Upper lobe of left lung (tissue), 6 donors: ENCODE results near the gene MAPK12. TPM values are rescaled to one million over a fixed set of nuclear protein-coding genes. Genes with fewer than 3 reads are reported as not detected.

Experiments
- ATAC-seq, 2 donors: fragments of 200-7000 bp; cut with Tn5 transposase; one replicate each; pipeline ENCODE4 v1.9.1; 2022; ENCODE audit warnings: mild to moderate bottlenecking in 2 of 2, moderate library complexity in 2 of 2; ENCODE audit not compliant: low FRiP score in 2 of 2
- DNase-seq, 2 donors: peaks; one replicate each; pipeline ENCODE4 v3.0.0-alpha.2; 2019 to 2020
- H3K27ac ChIP-seq, 4 donors: fragments of 200-600 bp; sonication (generic); one replicate each; pipeline ENCODE4 v1.5.1; 2016 to 2019
- H3K27me3 ChIP-seq, 4 donors: fragments of 200-600 bp; sonication (generic); one replicate each; pipeline ENCODE4 v1.5.1; 2017 to 2019
- H3K36me3 ChIP-seq, 4 donors: fragments of 200-600 bp; sonication (generic); one replicate each; pipeline ENCODE4 v1.5.1; 2016 to 2019
- H3K4me1 ChIP-seq, 4 donors: fragments of 200-600 bp; sonication (generic); one replicate each; pipeline ENCODE4 v1.5.1; 2018 to 2019
- H3K4me3 ChIP-seq, 4 donors: fragments of 200-600 bp; sonication (generic); one replicate each; pipeline ENCODE4 v1.5.1; 2017 to 2019; ENCODE audit warnings: mild to moderate bottlenecking in 2 of 4, moderate library complexity in 1 of 4
- H3K9me3 ChIP-seq, 4 donors: fragments of 200-600 bp; sonication (generic); one replicate each; pipeline ENCODE4 v1.5.1; 2018 to 2019
- CTCF ChIP-seq, 6 experiments: fragments of 450-650 bp in 4 of 6; fragments of 200-600 bp in 2 of 6; sonication (generic) in 2 of 6; IDR thresholded peaks; one replicate each; pipeline ENCODE4 v1.5.1; 2016 to 2019; ENCODE audit warnings: antibody characterized with exemption in 6 of 6
- EP300 ChIP-seq, 4 donors: sonication (generic); formaldehyde crosslinking; IDR thresholded peaks; one replicate each; pipeline ENCODE4 v1.5.1; 2017; ENCODE audit warnings: antibody characterized with exemption in 4 of 4, control low read depth in 2 of 4
- POLR2A ChIP-seq, 4 donors: fragments of 450-650 bp; IDR thresholded peaks; one replicate each; pipeline ENCODE4 v1.5.1; 2016 to 2017; ENCODE audit warnings: antibody characterized with exemption in 4 of 4, mild to moderate bottlenecking in 2 of 4
- POLR2AphosphoS5 ChIP-seq, 2 donors: sonication (generic); formaldehyde crosslinking; IDR thresholded peaks; one replicate each; pipeline ENCODE4 v1.5.1; 2017; ENCODE audit warnings: antibody characterized with exemption in 2 of 2
- WGBS, 2 donors: methylation state at CpG; one replicate each; pipeline ENCODE4 v1.1.5; 2017 to 2018; 5-methylcytosine and 5-hydroxymethylcytosine counted together
- total RNA-seq, 6 donors: library from RNA; depleted of rRNA in 4 of 6; stranded (reverse); fragments of >200 nt in 4 of 6; gene quantifications; one replicate each; pipeline versions ENCODE4 v1.1.0 to v1.2.1, GENCODE V29; 2016 to 2021
- donor health status: DM: no; HTN: no; CAD: no; lungs with moderate emphysema.
- donor health status: DM: no; HTN: yes; CAD: no; lungs with severe emphysema.

The MAPK12 gene
- total RNA-seq, 6 donors from 2014 or later = 3.1 to 19.2 (median 10.1) TPM

DNA sequence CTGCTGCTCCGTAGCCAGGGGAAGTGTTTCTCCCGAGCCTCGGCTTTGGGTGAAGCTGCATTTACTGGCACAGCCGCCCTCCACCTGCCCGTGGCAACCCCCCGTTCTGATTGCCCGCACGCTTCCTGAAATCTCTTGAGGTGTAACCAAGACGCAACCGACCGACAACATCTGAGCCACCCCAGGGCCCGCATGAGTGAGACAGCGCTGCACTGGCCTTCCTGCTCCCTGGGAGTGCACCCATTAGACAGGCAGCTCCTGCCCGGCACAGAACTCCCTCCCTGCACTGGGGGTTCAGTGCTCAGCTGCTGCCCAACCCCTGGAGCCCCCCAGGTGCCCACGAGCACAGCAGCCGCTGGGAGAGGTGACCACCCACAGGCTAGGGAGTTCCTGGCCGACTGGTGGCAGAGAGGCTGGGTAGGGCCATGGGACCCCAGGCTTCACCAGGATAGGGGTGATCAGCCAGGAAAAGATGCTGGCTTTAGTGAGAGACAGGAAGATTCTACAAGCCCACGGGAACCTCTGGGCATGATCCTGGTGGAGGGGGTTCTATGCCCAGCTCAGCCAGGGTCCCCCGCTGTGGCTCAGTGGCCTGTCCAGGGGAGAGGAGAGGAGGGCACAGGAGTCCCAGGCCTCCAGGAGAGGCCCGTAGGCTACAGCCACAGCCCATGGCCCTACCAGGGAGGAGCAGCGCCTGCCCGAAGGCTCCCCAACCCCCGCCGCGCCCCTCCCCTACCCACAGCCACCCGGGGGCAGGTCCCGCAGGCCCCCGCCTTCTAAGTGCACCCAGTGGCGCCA, 31.4 kb upstream of the MAPK12 start:
- Histone ChIP-seq H3K27me3 (no peaks in the 10 kb centered on the region), H3K36me3 (peaks cover 19 to 34% (median 27%) of the 10 kb centered on the region in 4 donors), H3K9me3 (no peaks in the 10 kb centered on the region), H3K27ac (peak overlapping the region; percentile 84 to 94 (median 88)), H3K4me3 (peak overlapping the region in 3 of 4 donors; percentile 17 to 44 (median 37)), H3K4me1 (peaks cover 51 to 71% (median 52%) of the 10 kb centered on the region in 4 donors)
- peak in 1 of 2 donors; percentile 55 for DNase-seq
- TF ChIP-seq POLR2A (IDR thresholded peaks at IDR 0.05) (no peak), CTCF (IDR thresholded peaks at IDR 0.05) (no peak), EP300 (IDR thresholded peaks at IDR 0.05) (no peak), POLR2AphosphoS5 (IDR thresholded peaks at IDR 0.05) (no peak)
- 23 to 30% methylated on average over 11 to 23 of the region's 29 CpGs for WGBS, 2 donors
- peak in 1 of 2 donors; percentile 1 for ATAC-seq

DNA sequence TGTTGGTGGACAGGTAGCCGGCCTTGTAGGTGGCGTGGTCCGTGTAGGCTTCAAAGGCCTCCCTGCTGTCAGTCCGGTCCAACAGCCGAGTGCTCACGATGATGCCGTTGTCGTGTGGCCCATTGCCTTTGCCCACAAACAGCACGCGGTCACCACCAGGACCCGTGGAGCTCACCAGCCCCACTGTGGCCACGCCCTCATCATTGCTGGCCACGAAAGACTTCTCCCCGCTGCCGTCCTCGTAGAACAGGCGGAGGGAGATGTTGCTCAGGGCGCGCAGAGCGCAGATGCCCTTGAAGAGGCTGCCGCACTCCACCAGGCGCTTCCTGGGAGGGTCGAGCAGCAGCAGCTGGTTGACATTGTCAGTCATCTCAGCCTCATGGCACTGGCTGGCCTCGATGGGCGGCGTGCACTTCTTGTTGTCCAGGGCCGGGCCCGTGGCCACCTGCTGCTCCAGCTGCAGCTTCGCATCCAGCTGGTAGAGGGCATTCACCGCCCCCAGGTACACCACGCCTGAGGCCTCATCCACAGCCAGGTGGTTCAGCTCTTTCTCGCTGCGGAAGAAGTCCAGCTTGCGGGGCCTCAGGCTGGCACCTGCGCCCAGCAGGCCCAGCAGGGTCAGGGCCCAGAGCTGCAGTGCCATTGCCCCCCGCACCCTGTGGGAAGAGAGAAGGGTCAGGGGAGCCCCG, 28.6 kb upstream of the MAPK12 start:
- peaks cover 32 to 60% (median 37%) of the 10 kb centered on the region in 4 donors for H3K4me1 ChIP-seq
- H3K27ac ChIP-seq = peak overlapping the region in 2 of 4 donors; percentile 13 to 94
- ATAC-seq (no peak), DNase-seq (no peak)
- H3K4me3 ChIP-seq = no peak overlapping the region
- no peaks in the 10 kb centered on the region for H3K9me3 ChIP-seq
- TF ChIP-seq CTCF (IDR thresholded peaks at IDR 0.05) = no peak
- no peak for TF ChIP-seq POLR2A (IDR thresholded peaks at IDR 0.05)
- no peak for TF ChIP-seq POLR2AphosphoS5 (IDR thresholded peaks at IDR 0.05)
- TF ChIP-seq EP300 (IDR thresholded peaks at IDR 0.05) = no peak
- H3K27me3 ChIP-seq = no peaks in the 10 kb centered on the region
- H3K36me3 ChIP-seq = peaks cover 34 to 58% (median 50%) of the 10 kb centered on the region in 4 donors
- WGBS, 2 donors = 90 to 93% methylated on average over 11 to 28 of the region's 37 CpGs

- H3K27me3 ChIP-seq = no peaks in the 10 kb centered on the region
- H3K36me3 ChIP-seq = peaks cover 34 to 65% (median 54%) of the 10 kb centered on the region in 4 donors
- no peak for ATAC-seq
- no peak overlapping the region for H3K27ac ChIP-seq
- H3K4me1 ChIP-seq = peaks cover 27 to 53% (median 31%) of the 10 kb centered on the region in 4 donors
- no peaks in the 10 kb centered on the region for H3K9me3 ChIP-seq
- DNase-seq = peak in 1 of 2 donors; percentile 84
- TF ChIP-seq POLR2A (IDR thresholded peaks at IDR 0.05) (no peak), CTCF (IDR thresholded peaks at IDR 0.05) (no peak)
- 92 to 96% methylated on average over 21 to 50 of the region's 57 CpGs for WGBS, 2 donors
- no peak overlapping the region for H3K4me3 ChIP-seq
Measured at GRCh38 chr22:50289151-50289941, 27.9 kb upstream of the MAPK12 start.

DNA sequence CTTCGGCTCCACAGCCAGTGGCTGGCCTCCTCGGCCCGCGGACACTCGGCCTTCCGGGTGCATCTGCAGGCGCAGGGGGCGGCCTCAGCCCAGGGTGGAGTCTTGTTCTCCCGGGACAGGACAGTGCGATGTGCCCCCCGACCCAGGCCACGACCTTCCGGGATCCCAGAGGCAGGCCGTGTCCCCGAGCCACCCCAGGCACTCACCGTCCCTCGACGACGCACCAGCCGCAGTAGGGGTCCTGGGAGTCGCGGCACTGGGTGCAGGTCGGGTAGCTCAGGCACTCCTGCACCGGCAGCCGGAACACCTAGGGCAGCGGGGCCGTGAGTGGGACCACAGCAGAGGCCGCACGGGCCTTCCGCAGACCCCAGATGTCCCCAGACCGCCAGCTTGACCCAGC, 26.2 kb upstream of the MAPK12 start:
- 60 to 98% methylated on average over 1 to 19 of the region's 31 CpGs for WGBS, 2 donors
- Histone ChIP-seq H3K27me3 (no peaks in the 10 kb centered on the region), H3K27ac (peak overlapping the region in 1 of 4 donors; percentile 53), H3K9me3 (no peaks in the 10 kb centered on the region), H3K36me3 (peaks cover 34 to 81% (median 70%) of the 10 kb centered on the region in 4 donors), H3K4me1 (peaks cover 12 to 48% (median 21%) of the 10 kb centered on the region in 4 donors), H3K4me3 (no peak overlapping the region)
- DNase-seq (no peak), ATAC-seq (no peak)
- TF ChIP-seq CTCF (IDR thresholded peaks at IDR 0.05) (no peak), POLR2A (IDR thresholded peaks at IDR 0.05) (no peak), EP300 (IDR thresholded peaks at IDR 0.05) (no peak), POLR2AphosphoS5 (IDR thresholded peaks at IDR 0.05) (no peak)
